Measurements from ENCODE around the gene IQCK.

DNA sequence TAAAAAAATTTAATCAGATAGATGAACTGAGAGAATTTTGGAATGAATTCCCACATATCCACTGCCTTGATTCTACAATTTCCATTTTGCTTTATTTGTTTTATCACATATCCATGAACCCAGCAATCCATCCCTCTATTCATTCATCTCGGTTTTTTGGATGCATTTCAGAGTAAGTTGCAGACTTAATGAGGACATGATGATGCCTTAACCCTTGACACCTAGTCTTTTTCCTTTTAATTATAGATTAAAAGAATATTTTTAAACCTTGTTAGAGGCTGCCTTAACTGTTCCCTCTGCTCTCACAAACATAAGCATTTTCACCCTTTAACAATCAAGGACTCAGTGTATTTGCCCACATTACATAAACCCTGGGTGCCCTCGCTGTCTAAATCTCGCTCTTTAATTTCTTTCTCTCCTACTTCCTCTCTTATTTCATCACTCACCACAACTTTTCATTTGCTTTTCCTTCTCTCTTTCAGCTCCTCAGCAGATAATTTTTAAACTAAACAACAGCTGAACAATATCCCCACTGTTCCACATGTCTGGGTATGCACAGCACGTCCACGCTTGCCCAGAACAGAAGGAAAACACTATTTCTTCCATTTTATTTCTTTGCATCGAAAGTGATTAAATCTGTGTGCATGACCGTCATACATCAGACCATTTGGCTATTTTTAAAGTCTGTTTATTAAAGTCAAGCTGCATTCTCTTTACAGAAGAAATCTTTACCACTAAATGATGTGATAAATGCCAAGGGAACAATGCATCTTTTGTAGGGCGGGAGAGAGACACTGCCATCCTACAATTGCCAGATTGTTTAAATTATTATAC lies 39.9 kb downstream of the IQCK start:
- TF ChIP-seq, protein P1, sequence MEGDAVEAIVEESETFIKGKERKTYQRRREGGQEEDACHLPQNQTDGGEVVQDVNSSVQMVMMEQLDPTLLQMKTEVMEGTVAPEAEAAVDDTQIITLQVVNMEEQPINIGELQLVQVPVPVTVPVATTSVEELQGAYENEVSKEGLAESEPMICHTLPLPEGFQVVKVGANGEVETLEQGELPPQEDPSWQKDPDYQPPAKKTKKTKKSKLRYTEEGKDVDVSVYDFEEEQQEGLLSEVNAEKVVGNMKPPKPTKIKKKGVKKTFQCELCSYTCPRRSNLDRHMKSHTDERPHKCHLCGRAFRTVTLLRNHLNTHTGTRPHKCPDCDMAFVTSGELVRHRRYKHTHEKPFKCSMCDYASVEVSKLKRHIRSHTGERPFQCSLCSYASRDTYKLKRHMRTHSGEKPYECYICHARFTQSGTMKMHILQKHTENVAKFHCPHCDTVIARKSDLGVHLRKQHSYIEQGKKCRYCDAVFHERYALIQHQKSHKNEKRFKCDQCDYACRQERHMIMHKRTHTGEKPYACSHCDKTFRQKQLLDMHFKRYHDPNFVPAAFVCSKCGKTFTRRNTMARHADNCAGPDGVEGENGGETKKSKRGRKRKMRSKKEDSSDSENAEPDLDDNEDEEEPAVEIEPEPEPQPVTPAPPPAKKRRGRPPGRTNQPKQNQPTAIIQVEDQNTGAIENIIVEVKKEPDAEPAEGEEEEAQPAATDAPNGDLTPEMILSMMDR (IDR thresholded peaks at IDR 0.05), result no peak
- TF ChIP-seq POLR2A (IDR thresholded peaks at IDR 0.05), result no peak

Measured in thyroid gland (tissue), 4 donors.